Fibroblast of skin of right quadriceps (primary cell): ENCODE results near the gene MTRFR.
"Not testable (repeated sequence)": the region's sequence is repeated elsewhere in the genome, so short reads cannot be mapped to it uniquely, and the experiment has no call there.

Experiments used
- DNase-seq: peaks from one replicate; pipeline ENCODE4 v3.0.0-alpha.2; 2013

The MTRFR gene

DNA sequence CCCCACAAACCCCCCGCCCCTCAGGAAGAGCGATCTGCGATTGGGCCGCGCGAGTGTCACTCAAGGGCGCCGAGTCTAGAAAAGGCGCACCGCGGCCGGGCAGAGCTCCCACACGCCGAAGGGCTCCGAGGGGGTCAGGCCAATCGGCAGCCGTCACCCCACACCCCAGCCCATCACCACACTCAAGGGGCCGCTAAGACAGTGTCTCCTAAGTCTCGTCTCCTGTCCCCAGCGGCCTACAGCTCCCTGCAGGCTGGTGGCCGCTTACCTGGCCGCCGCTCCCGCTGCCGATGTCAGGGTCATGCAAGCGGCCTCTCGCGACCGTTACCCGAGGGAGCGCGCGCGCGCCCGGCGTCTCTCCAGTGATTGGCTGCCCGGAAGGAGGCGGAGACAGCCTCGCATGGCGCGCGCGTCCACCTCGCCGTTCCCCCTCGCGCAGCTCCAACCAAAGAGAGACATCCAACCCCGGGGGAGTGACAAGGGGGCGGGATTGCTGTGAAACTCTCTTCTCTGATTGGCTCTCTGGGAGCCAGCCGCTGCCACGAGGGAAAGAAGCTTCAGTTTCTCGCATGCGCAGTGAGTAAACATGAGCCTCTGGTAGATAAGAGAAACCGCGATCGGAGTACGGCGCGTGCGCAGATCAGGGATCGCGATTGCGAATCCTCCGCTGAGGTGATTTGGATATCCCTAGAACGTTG is at the start of gene MTRFR, which contains the start of gene MPHOSPH9:
MTRFR (plus strand) TSS at position 630 of the 698 bp plus-strand sequence. CDS start 20,239 bp downstream, outside the sequence.
MPHOSPH9 (minus strand) TSS at position 335 of the 698 bp plus-strand sequence. CDS start 2,777 bp downstream, outside the sequence.
- DNase-seq, result peak; percentile 100

- no peak for DNase-seq
These were observed 45.6 kb upstream of the MTRFR start for GRCh38 chr12:123187637-123188036.

- no peak for DNase-seq
These were observed 33.3 kb upstream of the MTRFR start for GRCh38 chr12:123199936-123200335.

DNA sequence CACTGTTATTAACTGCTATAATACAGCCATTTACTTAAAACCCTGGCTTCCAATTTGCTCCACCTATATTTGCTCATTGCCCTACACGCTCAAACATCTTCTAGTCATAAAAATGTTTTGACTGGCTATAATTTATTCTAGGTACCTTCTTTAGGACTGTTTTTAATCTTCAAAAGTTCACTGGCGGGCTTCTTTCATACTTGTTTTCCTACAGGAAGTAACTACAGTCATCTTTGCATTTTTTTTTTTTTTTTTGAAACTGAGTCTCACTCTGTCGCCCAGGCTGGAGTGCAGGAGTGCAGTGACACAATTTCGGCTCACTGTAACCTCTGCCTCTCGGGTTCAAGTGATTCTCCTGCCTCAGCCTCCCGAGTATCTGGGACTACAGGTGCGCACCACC is 32.8 kb upstream of the MTRFR start:
- DNase-seq, result no peak

DNA sequence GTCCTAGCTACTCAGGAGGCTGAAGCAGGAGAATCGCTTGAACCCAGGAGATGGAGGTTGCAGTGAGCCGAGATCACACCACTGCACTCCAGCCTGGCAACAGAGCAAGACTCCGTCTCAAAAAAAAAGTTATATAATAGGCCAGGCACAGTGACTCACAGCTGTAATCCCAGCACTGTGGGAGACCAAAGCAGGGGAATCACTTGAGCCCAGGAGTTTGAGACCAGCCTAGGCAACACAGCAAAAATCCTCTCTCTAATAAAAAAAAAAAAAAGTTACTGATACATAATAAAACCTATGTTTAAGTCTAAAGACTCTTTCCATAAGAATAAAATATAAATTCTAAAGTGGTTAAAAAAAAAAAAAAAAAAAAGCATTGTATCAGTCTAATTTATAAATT is 26.4 kb upstream of the MTRFR start:
- DNase-seq, result not testable (repeated sequence)

DNA sequence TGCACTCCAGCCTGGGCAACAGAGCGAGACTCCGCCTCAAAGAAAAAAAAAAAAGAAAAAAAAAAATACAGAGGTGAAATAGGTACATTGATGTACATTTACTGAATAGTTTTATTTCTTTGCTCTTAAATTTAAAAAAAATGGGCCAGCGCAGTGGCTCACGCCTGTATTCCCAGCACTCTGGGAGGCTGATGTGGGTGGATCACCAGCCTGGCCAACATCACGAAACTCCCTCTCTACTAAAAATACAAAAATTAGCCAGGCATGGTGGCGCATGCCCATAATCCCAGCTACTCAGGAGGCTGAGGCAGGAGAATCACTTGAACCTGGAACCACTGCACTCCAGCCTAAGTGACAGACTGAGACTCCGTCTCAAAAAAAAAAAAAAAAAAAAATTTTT is 25.4 kb upstream of the MTRFR start:
- not testable (repeated sequence) for DNase-seq

- no peak for DNase-seq
These were observed 10.0 kb upstream of the MTRFR start for GRCh38 chr12:123223241-123223668.

DNA sequence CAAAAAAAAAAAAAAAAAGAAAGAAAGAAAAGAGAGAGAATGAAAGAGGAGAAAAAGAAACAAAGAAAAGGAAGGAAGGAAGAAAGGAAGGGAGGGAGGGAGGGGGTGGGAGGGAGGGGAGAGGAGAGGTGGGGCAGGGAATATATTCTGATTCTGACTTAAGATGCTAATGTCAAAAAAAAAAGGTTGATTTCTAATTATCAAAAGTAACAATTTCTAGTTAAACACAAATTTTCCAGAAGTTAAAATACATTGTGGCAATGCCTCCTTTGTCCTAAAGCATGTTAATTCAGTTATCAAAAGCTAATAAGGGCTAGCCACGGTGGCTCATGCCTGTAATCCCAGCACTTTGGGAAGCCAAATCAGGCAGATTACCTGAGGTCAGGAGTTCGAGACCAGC is 7.8 kb upstream of the MTRFR start:
- no peak for DNase-seq

- no peak for DNase-seq
These were observed 5.5 kb upstream of the MTRFR start for GRCh38 chr12:123227581-123228258.

GRCh38 chr12:123229051-123229450 is 4.2 kb upstream of the MTRFR start:
- no peak for DNase-seq

GRCh38 chr12:123231931-123232330 is 1.3 kb upstream of the MTRFR start:
- DNase-seq, result no peak

GRCh38 chr12:123232472-123232806 is 797 bp upstream of the MTRFR start:
- DNase-seq, result no peak

DNA sequence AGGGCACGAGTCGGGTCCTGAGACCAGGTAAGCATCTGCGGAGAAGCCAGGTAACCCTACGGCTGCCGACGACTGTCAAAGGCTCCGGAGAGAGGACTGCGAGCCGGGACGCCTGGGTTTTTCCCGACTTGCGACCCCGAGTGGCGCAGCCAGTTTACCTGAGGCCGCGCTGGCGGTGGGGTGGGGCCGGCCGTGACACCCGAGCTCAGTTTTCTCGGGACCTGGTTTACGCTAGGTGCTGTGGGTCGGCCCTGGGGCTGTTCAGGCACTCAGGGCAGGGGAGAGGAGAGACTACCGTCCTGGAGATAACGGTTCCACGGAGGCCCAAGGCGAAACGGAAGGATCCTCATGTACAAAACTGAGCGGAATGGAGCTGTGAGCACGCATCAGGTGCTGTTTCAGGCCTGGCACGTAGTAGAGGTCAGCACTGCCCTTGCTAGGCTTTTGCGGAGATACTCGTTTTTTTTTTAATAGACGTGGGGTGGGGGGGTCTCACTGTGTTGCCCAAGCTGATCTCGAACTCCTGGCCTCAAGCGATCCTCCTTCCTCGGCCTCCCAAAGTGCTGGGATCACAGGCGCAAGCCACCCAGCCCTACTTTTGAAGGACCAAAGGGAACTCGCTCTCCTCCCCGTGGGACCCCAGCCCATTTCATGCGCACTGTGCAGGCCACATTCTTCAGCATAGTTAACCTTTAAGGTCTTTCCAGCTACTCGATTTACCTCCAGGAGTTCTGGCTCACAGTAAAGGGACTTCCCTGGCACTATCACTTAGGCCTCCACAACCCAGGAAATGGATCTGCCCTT is 471 bp downstream of the MTRFR start:
- DNase-seq, result no peak

GRCh38 chr12:123237646-123238329 is 4.6 kb downstream of the MTRFR start:
- peak; percentile 58 for DNase-seq

DNA sequence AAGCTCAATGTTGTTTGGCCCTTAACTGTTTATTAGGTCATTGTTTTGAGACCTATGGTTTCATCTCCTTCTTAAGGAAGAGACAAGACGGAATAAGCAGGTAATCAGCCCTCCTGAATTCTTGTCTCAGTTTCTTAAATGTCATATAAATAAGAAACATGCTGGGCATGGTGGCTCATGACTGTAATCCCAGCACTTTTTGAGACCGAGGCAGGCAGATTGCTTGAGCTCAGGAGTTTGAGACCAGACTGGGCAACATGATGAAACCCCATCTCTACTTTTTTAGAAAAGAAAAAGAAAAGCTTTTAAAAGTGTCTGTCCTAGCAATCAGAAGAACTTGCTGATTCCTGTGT is 5.1 kb downstream of the MTRFR start:
- DNase-seq, result no peak

DNA sequence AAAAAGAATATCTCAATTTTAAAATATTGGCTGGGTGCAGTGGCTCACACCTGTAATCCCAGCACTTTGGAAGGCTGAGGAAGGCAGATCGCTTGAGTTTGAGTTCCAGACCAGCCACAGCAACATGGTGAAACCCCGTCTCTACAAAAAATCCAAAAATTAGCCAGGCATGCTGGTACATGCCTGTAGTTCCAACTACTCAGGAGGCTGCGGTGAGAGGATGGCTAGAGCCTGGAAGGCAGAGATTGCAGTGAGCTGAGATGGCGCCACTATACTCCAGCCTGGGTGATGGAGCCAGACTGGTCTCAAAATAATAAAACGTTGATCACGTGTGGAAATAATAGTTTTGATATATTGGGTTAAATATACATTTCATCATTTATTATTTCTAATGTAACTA is 5.7 kb downstream of the MTRFR start:
- no peak for DNase-seq

DNA sequence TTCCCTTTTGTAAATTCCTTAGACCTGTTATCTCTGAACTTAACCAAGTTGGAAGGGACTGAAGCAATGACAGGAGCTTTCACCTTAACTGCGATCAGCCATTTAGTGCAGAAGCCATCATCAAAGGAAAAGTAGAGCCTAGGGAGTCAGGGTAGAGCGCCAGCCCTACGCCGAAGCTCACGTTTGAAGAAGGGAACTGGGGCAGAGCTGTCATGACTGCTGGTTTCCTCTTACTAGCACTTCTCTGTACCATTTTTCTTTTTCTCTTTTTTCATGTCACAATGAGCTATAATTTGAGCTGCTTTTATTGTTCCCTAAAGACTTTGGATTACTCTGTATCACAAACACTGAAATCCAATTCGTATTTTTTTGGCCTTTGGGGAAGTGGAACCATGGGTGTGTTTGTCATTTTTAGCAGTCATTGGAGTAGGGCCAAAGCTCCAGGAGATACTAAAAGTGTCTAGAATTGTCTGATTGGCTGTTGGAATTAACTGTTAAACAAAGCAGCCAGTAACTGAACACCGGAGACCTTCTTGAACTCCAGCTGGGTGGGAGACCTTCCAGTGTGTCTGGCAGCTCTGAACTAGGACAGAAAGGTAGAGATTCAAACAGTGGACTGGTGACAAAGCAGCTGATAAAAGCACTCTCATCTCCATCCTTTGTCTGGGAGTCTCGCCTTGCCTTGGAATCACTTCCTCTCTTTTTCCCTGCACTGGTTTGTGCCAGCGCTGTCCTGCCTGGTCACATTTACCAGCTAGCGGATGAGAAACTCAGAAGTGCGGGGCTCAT is 9.1 kb downstream of the MTRFR start:
- no peak for DNase-seq

DNA sequence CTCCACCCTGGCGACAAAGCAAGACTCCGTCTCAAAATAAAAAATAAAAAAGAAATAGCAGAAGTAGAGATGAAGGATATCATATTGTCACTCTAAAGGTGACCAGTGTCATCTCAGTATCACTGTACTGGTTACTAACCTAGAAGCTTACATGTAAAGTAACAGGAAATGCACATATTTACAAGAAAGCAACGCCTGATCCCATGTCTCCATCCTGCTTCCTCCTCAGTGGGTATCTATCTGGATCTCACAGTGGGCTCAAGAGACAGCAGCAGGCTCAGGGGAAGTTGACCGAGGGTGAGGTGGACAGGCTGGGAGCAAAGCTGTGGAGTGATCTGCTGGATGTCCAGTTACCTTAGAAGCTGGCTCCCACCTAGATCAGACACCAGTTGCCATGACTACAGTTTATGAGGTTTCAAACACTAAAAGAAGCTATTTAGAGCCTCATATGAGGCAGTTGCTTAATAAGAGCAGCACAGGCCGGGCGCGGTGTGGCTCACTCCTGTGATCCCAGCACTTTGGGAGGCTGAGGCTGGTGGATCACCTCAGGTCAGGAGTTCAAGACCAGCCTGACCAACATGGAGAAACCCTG is 10.5 kb downstream of the MTRFR start:
- DNase-seq, result no peak

GRCh38 chr12:123245678-123246077 is 12.4 kb downstream of the MTRFR start:
- DNase-seq, result no peak

DNA sequence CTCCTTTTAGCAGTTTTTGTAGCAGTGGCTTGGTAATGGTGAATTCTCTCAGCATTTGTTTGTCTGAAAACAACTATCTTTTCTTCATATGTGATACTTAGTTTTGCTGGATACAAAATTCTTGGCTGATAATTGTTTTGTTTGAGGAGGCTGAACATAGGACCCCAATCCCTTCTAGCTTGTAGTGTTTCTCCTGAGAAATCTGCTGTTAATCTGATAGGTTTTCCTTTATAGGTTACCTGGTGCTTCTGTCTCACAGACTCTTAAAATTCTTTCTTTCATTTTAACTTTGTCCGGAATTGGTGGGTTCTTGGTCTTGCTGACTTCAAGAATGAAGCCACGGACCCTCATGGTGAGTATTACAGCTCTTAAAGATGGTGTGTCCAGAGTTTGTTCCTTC is 14.9 kb downstream of the MTRFR start:
- not testable (repeated sequence) for DNase-seq

- not testable (repeated sequence) for DNase-seq
These were observed 15.9 kb downstream of the MTRFR start for GRCh38 chr12:123248996-123249741.
